Astrocyte (in vitro differentiated cells and primary cell): ENCODE data around the gene PDLIM3. TPM values are rescaled to one million over a fixed set of nuclear protein-coding genes. Genes with fewer than 3 reads are reported as not detected.

Experiments
- DNase-seq: peaks from one replicate; pipeline ENCODE4 v3.0.0-alpha.2; 2010; ENCODE audit warnings: low read depth
- FAIRE-seq: peaks from 2 replicates; lab custom pipeline; 2011; peaks lifted over from hg19 to GRCh38; lab: Jason Lieb, UNC
- H2AFZ ChIP-seq: 2 replicates; pipeline ENCODE4 v1.6.0; 2012; ENCODE audit warnings: low read depth, low read length, inconsistent platforms
- H3K27ac ChIP-seq: 2 replicates; pipeline ENCODE4 v1.5.1; 2011; ENCODE audit warnings: low read depth, low read length, inconsistent platforms
- H3K27me3 ChIP-seq: 2 replicates; pipeline ENCODE4 v1.6.0; 2011; ENCODE audit warnings: low read length, inconsistent platforms; ENCODE audit not compliant: insufficient read depth
- H3K36me3 ChIP-seq: 2 replicates; pipeline ENCODE4 v1.5.1; 2011; ENCODE audit warnings: low read length, inconsistent platforms; ENCODE audit not compliant: insufficient read depth
- H3K4me1 ChIP-seq: 2 replicates; pipeline ENCODE4 v1.5.1; 2011; ENCODE audit warnings: low read length, inconsistent platforms; ENCODE audit not compliant: insufficient read depth
- H3K4me2 ChIP-seq: 2 replicates; pipeline ENCODE4 v1.6.0; 2012; ENCODE audit warnings: low read length, inconsistent platforms
- H3K4me3 ChIP-seq: 2 replicates; pipeline ENCODE4 v1.5.1; 2011; ENCODE audit warnings: low read depth, mild to moderate bottlenecking, low read length, inconsistent platforms; ENCODE audit not compliant: insufficient read depth
- H3K79me2 ChIP-seq: 2 replicates; pipeline ENCODE4 v1.6.0; 2012; ENCODE audit warnings: mild to moderate bottlenecking, low read length, inconsistent platforms; ENCODE audit not compliant: insufficient read depth
- H3K9ac ChIP-seq: 2 replicates; pipeline ENCODE4 v1.6.0; 2012; ENCODE audit warnings: mild to moderate bottlenecking, low read length, inconsistent platforms
- H3K9me3 ChIP-seq: 2 replicates; pipeline ENCODE4 v1.5.1; 2012; ENCODE audit warnings: low read depth, mild to moderate bottlenecking, low read length, inconsistent platforms; ENCODE audit not compliant: insufficient read depth
- H4K20me1 ChIP-seq: 2 replicates; pipeline ENCODE4 v1.6.0; 2012; ENCODE audit warnings: low read length, inconsistent platforms; ENCODE audit not compliant: insufficient read depth
- H3K27ac Mint-ChIP-seq: one replicate; pipeline ENCODE4 v1.8.0; 2021; ENCODE audit warnings: mild to moderate bottlenecking, mixed read lengths; ENCODE audit not compliant: unreplicated experiment
- H3K27me3 Mint-ChIP-seq: one replicate; pipeline ENCODE4 v1.8.0; 2021; ENCODE audit warnings: low read depth, mixed read lengths; ENCODE audit not compliant: unreplicated experiment
- H3K36me3 Mint-ChIP-seq: one replicate; pipeline ENCODE4 v1.8.0; 2021; ENCODE audit warnings: low read depth, mixed read lengths; ENCODE audit not compliant: unreplicated experiment
- H3K4me1 Mint-ChIP-seq: one replicate; pipeline ENCODE4 v1.8.0; 2021; ENCODE audit warnings: low read depth, mixed read lengths; ENCODE audit not compliant: unreplicated experiment
- H3K4me3 Mint-ChIP-seq: one replicate; pipeline ENCODE4 v1.8.0; 2021; ENCODE audit warnings: mild to moderate bottlenecking, moderate library complexity, mixed read lengths; ENCODE audit not compliant: unreplicated experiment
- H3K9me3 Mint-ChIP-seq: one replicate; pipeline ENCODE4 v1.8.0; 2021; ENCODE audit warnings: mild to moderate bottlenecking, mixed read lengths; ENCODE audit not compliant: unreplicated experiment
- CTCF ChIP-seq: IDR thresholded peaks from 2 replicates; pipeline ENCODE4 v1.5.1; 2011; ENCODE audit warnings: low read depth, mild to moderate bottlenecking, inconsistent platforms, low read length, moderate library complexity; ENCODE audit not compliant: insufficient read depth
- EZH2 ChIP-seq: IDR thresholded peaks from 2 replicates; pipeline ENCODE4 v1.6.1; 2012; ENCODE audit warnings: mild to moderate bottlenecking, low read length, inconsistent platforms; ENCODE audit not compliant: insufficient read depth
- total RNA-seq: library from RNA; stranded (reverse); gene quantifications from 2 replicates; pipeline ENCODE4 v1.2.1, GENCODE V29; 2021

PDLIM3 gene
- total RNA-seq, 1 donor from 2014 or later: 28.5 TPM

GRCh38 chr4:185576314-185576961 is 41.1 kb upstream of the PDLIM3 start:
- Histone ChIP-seq H3K4me3 (no peak overlapping the region), H4K20me1 (no peaks in the 10 kb centered on the region), H2AFZ (peak overlapping the region; percentile 17), H3K27ac (no peak overlapping the region), H3K4me2 (no peak overlapping the region), H3K9me3 (no peaks in the 10 kb centered on the region), H3K36me3 (no peaks in the 10 kb centered on the region), H3K9ac (no peak overlapping the region), H3K79me2 (no peaks in the 10 kb centered on the region), H3K4me1 (peaks cover 9% of the 10 kb centered on the region), H3K27me3 (no peaks in the 10 kb centered on the region)
- TF ChIP-seq EZH2 (no peak), CTCF (no peak)
- Mint-ChIP-seq H3K4me3 (no peak overlapping the region), H3K9me3 (no peaks in the 10 kb centered on the region), H3K36me3 (peaks cover 3% of the 10 kb centered on the region), H3K27me3 (no peaks in the 10 kb centered on the region), H3K27ac (peak overlapping the region; percentile 87), H3K4me1 (peaks cover 27% of the 10 kb centered on the region)
- no peak for DNase-seq
- no peak for FAIRE-seq

- H3K9ac ChIP-seq: peak overlapping the region; percentile 70
- peak overlapping the region; percentile 79 for H3K4me2 ChIP-seq
- no peaks in the 10 kb centered on the region for H3K27me3 ChIP-seq
- H3K27ac ChIP-seq: peak overlapping the region; percentile 90
- H4K20me1 ChIP-seq: no peaks in the 10 kb centered on the region
- H3K36me3 ChIP-seq: no peaks in the 10 kb centered on the region
- H3K4me3 ChIP-seq: peak overlapping the region; percentile 42
- peak; percentile 80 for DNase-seq
- no peaks in the 10 kb centered on the region for H3K79me2 ChIP-seq
- Mint-ChIP-seq H3K27me3 (no peaks in the 10 kb centered on the region), H3K9me3 (no peaks in the 10 kb centered on the region), H3K4me3 (peak overlapping the region; percentile 31), H3K27ac (peak overlapping the region; percentile 98), H3K4me1 (peaks cover 23% of the 10 kb centered on the region), H3K36me3 (no peaks in the 10 kb centered on the region)
- peak overlapping the region; percentile 91 for H2AFZ ChIP-seq
- H3K4me1 ChIP-seq: peaks cover 9% of the 10 kb centered on the region
- FAIRE-seq: peak; percentile 91
- TF ChIP-seq CTCF (no peak), EZH2 (no peak)
- no peaks in the 10 kb centered on the region for H3K9me3 ChIP-seq
Measured at GRCh38 chr4:185573651-185574199, 38.4 kb upstream of the PDLIM3 start.

- Mint-ChIP-seq H3K36me3 (no peaks in the 10 kb centered on the region), H3K27ac (peak overlapping the region; percentile 27), H3K27me3 (no peaks in the 10 kb centered on the region), H3K9me3 (no peaks in the 10 kb centered on the region), H3K4me3 (no peak overlapping the region), H3K4me1 (peaks cover 37% of the 10 kb centered on the region)
- no peak overlapping the region for H3K4me2 ChIP-seq
- H4K20me1 ChIP-seq: no peaks in the 10 kb centered on the region
- no peak overlapping the region for H3K27ac ChIP-seq
- TF ChIP-seq EZH2 (no peak), CTCF (no peak)
- H3K4me1 ChIP-seq: peaks cover 26% of the 10 kb centered on the region
- H2AFZ ChIP-seq: no peak overlapping the region
- no peak overlapping the region for H3K9ac ChIP-seq
- H3K36me3 ChIP-seq: no peaks in the 10 kb centered on the region
- DNase-seq (no peak), FAIRE-seq (no peak)
- H3K4me3 ChIP-seq: no peak overlapping the region
- no peaks in the 10 kb centered on the region for H3K9me3 ChIP-seq
- no peaks in the 10 kb centered on the region for H3K27me3 ChIP-seq
- no peaks in the 10 kb centered on the region for H3K79me2 ChIP-seq
Measured at GRCh38 chr4:185570727-185571126, 35.4 kb upstream of the PDLIM3 start.
